Stimulated activated CD8-positive, alpha-beta memory T cell treated with anti-CD3 and anti-CD28 coated beads, Interleukin-7, amount 100 ng/mL, for 4 hours (primary cell): ENCODE measurements around the gene CDH4.

Experiments used
- DNase-seq, 2 donors: peaks; one replicate each; pipeline ENCODE4 v3.0.0-alpha.2; 2020; ENCODE audit warnings: low read depth in 2 of 2

CDH4 gene

GRCh38 chr20:61355585-61355984 lies 103.5 kb downstream of the CDH4 start:
- no peak for DNase-seq

GRCh38 chr20:61356196-61356595 lies 104.1 kb downstream of the CDH4 start:
- no peak for DNase-seq

DNA sequence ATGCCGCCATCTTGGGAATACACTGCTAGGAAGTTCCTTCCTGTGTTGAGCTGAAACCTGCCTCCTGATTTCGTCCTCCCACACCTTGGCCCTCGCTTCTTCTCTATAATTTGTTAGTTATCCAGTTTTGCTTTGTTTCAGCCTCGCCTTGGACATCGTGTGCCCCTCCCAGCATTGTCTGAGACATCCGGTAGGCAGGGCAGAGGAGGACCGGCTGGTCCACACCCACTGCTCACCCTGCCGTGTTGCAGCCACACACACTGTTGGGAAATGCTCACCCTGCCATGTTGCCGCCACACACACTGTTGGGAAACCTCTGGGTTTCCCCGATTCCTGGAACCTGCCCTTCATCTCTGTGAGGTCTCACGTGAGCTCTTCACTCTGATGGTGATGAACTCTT lies 105.1 kb downstream of the CDH4 start:
- no peak for DNase-seq

DNA sequence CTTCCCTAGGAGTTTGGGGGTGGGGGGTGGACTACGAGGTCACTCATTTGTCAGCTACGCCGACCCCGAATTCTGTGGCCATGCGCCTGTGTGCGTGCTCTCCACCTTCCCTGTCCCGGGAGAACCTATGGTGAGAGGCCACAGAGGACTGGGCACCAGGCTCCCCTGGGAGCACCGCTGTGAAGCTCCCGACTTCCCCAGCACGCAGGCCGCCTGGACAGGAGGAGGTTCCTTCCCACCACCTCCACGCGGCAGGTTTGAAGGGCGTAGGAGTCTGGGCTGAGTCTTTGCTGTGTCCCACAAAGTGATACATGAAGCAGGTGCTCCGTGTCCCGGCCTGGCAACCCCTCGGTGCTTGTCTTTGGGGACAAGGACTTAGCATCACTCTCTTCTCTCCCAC lies 107.2 kb downstream of the CDH4 start:
- no peak for DNase-seq

GRCh38 chr20:61360296-61360695 lies 108.2 kb downstream of the CDH4 start:
- DNase-seq, result no peak

DNA sequence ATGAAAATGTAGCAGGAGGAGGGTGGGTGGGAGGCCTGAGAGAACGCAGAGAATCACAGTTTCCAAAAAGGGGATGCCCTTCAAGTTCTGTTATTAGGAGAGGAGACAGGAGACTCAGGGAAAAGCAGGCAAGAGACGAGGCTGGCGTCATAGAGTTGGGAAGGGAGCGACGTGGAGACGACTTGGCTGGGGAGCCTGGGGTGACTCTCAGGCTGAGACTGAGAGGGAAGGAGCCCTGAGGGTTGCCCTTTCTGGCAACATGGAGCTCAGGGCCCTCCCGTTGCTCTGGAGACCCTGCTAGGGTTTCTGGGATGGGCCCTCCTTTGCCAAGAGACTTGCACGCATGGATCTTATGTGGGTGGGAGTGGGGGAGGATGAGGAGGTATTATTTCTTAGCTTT lies 108.9 kb downstream of the CDH4 start:
- no peak for DNase-seq

DNA sequence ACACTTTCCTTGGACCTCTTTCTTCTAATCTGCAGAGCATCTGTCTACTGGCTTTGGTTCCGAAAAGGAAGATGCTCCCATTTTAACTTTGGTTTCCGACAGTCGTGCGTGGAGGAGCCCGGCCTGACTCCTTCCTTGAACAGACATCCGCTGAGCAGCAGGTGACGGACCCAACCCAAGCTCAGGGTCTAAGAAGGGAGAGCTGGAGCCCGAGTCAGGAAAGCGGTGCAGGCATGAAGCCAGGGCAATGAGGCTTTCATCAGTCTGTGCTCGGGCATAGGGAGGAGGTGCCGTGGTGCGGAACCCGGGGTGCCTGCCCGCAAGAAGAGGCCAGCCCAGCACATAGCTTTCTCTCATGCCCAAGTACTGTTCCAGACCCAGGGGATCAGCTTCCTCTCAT lies 109.4 kb downstream of the CDH4 start:
- no peak for DNase-seq

- DNase-seq, result no peak
Observed at GRCh38 chr20:61364147-61364546, 112.1 kb downstream of the CDH4 start.

DNA sequence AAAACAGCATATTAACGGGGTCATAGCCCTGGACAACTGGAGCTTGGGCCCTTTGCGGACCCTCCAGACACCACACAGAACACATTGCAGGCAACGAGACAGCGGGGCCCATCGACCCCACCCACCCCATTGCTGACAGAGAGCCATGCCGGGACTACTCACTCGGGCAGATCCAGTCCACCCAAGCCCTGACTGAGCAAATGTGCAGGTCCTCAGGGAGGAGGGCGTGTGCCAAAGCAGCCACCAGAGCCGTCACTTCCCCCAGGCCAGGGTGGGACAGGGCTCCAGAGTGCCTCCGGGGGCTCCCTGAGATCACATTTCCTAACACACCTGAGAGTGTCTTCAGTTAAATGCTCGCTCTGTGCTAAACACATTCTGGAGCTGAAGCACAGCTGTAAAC lies 114.9 kb downstream of the CDH4 start:
- DNase-seq, result no peak

DNA sequence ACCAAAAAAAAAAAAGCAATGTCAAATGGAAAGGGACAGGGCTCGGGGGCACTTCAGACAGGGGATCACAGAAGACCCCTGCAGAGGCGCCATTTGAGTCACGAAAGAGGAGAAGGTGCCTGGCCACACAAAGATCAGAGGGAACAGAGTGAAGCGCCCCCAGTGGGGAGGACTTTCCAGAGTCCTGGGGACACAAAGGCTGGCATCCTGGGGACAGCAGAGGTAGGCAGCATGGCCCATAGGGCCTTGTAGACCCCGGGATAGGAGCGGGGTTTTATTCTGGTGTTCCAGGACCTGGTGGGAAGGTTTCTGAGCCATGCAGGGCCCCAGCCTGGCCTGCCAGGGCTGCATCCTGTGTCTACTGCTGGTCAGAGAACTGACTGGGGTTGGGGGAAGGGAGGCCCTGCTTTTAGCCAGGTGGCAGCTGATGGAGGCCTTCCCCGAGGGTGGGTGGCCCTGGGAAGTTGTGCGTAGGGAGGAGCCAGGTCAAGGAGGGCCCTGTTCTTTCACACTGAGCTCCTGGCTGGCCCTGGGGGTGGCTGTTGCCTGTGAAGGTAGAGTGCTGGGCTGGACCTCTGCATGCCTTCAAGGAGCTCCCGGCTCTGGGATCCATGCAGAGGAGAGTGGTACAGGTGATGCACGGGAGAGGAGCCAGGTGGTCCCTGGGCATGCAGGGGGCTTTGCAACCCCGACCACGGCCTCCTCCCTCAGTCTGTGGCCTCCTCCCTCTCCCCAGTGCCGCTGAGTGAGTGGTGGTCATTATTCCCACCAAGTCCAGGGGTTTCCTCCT lies 117.9 kb downstream of the CDH4 start:
- no peak for DNase-seq

GRCh38 chr20:61370841-61371303 lies 118.8 kb downstream of the CDH4 start:
- DNase-seq, result no peak

DNA sequence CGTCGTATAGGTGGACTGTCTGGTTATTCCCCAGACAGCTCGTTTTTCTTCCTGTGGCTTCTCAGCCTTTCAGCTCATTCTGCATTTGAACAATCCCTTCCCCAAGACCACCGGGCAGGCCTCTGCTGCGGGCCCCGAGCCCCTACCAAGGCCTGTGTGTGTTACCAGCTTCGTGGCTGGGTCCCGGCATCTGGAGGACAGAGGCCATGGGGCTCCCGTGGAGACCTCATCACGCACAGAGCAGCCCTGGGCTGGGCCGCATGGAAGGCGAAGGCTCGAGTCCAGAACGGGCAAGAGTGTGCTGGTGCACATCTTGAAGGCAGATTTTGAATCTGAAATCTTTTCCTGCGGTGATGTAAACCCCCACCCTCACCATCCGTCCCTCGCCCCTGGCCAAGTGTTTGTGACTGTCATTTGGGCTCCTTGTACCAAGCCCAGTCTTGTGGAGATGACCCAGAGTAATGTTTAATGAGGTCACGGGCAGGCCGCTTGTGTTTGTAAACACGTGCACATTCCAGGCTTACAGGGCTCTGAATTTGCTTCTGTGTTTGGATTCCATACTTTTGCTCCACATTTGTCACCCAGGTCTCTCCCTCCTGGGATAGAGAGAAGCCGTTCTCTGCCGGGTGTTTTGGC lies 119.6 kb downstream of the CDH4 start:
- DNase-seq, result no peak

- DNase-seq, result no peak
Observed at GRCh38 chr20:61372137-61373054, 120.3 kb downstream of the CDH4 start.

DNA sequence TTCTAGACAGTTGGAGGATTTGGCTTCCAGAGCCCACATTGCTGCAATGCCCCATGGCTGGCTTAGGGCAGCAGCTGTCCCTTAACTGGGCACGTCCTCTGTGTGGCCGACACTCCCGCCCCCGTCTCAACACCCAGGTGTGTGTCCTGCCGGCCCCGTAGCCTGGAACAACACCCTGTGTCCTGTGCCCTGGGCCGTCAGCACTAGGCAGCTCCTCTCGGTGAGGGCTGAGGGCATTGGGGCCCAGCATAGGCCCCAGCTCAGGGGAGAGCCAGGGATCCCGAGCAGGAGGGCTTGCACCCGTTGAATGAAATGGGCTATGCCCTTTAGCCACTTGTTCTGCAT lies 121.0 kb downstream of the CDH4 start:
- no peak for DNase-seq

GRCh38 chr20:61373956-61374545 lies 122.0 kb downstream of the CDH4 start:
- DNase-seq, result no peak

DNA sequence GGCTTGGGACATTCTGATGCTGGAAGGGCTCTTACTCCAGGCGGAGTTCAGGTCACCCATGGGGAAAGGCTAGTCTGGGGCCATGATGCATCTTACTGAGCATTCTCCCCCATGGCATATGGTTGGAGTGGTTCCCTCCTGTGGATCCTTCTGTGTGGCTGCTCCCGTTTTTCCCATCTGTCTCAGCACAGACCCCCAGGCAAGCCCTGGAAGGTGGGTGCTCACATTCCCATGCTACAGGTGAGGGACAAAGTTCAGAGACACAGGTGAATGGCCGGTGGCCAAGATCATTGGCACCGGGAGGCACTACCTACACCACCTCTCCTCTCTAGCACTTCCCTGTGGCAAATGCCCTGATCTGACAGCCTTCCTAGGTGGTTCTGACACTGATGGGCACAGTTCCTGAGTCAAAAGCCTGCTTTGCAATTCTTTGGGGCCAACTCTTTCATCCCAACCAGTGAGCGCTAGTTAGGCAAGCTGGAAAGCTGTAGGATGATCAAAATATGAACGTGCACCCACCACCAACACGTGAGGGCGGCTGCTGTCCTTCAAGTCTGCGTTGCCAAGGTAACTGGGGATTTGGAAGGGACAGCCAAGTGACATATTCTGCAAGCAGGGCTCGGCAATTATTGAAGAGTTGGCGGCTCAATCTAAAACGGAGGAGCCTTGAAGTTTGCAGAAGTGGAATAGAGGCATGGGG lies 124.6 kb downstream of the CDH4 start:
- no peak for DNase-seq

DNA sequence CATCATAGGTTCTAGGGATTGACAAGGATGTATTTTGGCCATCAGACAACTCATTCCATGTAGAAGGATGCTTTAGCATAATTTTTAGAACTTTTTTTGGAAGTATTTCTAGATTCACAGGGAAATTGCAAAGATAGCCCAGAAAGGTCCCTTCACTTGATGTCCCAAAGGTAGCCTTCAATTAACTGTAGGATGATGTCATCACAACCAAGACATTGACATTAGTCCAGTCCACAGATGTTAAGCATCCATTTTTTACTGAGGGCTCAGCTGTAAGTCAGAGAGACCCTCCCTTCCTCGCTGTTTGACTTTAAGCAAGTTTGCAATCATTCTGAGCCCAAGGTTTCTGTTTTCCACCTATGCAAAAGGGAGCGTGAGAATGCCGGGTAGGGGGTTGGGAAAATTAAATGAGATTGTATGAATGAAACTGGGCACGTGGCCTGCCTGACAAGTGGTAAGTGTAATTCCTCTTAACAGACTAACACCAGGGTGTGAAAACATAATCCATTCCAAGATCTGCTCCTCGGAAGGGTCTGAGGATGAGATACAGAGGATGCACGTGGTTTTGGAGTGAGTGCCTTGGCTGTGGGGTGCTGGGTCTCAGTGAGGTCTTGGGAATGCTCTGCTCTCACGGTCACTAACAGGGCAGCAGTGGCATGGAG lies 126.8 kb downstream of the CDH4 start:
- no peak for DNase-seq

DNA sequence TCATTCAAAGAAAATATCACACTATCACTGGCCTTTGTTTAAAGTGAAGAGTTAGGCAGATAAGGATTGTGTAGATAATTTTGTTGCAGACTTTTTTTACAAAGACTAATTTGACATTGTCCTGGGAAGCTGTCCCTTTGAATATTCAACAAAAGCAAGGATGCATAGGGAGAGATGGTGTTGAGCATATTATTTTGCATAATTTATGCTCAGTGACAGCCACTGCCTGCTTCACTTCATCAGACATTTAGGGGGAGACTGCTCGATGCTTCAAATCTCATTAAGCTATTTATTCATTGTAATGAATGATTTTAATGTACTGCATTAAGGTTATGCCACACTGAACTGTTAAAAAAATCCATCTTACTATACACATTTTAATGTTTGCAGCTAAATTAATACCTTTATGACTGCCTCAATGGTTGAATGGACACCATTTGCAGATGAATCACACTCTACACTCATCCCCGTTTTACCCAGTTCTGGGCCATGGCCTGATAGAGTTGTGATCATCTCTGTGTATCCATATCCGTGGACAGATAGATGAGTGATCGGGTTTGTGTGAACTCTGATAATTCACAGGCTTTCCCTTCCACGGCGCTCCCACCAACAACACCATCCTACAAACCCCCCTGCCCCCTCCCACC lies 128.0 kb downstream of the CDH4 start:
- no peak for DNase-seq

DNA sequence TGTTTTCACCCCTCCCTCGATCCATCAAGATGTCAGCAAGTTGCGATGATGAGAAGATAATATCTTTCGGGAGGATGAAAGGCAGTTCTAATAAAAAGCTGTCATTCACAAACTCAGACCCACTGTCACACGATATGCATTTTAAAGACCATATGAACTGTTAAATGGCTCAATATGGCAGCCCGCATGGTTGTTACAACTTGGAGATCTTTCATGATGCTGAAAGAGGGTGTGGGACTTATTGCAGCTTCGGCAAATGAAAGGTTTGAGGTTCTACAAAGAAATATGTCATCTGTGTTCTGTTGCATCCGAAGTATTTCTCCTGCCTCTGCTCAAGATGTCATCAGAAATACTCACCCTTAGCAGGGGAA lies 128.5 kb downstream of the CDH4 start:
- DNase-seq, result no peak

GRCh38 chr20:61382194-61382593 lies 130.1 kb downstream of the CDH4 start:
- DNase-seq, result no peak

DNA sequence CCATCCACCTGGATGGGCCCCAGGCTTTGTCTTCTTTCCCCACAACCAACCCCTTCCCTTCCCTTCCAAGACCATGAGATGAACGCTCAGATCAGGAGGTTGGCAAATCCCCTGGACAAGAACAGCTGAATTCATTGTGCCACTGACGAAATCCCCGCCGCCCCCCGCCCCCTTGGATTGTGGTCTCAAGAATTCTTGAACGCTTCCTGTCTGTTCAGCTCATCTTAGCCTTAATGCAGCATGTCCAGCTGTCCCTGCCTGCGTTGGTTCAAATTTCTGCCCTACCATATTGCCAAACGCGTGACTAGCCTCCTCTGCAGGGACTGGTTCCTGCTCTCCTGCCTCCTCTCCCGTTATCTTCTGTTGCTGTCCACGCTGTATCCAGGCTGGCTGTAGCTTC lies 133.2 kb downstream of the CDH4 start:
- no peak for DNase-seq
